ENCODE measurements around the gene MACC1.

MACC1 gene, protein sequence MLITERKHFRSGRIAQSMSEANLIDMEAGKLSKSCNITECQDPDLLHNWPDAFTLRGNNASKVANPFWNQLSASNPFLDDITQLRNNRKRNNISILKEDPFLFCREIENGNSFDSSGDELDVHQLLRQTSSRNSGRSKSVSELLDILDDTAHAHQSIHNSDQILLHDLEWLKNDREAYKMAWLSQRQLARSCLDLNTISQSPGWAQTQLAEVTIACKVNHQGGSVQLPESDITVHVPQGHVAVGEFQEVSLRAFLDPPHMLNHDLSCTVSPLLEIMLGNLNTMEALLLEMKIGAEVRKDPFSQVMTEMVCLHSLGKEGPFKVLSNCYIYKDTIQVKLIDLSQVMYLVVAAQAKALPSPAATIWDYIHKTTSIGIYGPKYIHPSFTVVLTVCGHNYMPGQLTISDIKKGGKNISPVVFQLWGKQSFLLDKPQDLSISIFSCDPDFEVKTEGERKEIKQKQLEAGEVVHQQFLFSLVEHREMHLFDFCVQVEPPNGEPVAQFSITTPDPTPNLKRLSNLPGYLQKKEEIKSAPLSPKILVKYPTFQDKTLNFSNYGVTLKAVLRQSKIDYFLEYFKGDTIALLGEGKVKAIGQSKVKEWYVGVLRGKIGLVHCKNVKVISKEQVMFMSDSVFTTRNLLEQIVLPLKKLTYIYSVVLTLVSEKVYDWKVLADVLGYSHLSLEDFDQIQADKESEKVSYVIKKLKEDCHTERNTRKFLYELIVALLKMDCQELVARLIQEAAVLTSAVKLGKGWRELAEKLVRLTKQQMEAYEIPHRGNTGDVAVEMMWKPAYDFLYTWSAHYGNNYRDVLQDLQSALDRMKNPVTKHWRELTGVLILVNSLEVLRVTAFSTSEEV

GRCh38 chr7:20217193-20217948 is at the start of gene MACC1:
Gene MACC1, minus strand, starts transcription at chr7:20217384. Its CDS starts 55,522 bp downstream, at chr7:20161862.
- peak in 2 of 6 experiments; percentile 2 for DNase-seq

GRCh38 chr7:20264623-20265022 is 47.4 kb upstream of the MACC1 start:
- DNase-seq: no peak

GRCh38 chr7:20260223-20260622 is 43.0 kb upstream of the MACC1 start:
- no peak for DNase-seq

DNA sequence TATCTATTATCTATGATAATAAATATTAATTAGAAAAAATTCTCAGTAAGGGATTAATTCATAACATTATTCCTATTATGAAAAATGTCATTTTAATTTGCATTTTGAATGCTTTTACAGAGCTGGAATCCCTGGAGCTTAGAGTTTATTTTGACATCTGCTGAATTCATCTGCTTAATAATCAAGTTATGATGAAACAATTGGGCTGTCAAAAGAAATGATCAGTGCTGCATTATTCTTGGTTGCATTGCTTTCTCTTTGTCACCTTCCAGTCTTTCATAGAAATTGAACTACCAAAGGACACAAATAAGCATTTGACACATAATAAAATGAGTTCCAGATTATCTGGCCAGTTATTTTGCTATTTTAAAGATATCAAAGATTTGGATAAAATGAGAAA is 40.0 kb upstream of the MACC1 start:
- DNase-seq: no peak

DNA sequence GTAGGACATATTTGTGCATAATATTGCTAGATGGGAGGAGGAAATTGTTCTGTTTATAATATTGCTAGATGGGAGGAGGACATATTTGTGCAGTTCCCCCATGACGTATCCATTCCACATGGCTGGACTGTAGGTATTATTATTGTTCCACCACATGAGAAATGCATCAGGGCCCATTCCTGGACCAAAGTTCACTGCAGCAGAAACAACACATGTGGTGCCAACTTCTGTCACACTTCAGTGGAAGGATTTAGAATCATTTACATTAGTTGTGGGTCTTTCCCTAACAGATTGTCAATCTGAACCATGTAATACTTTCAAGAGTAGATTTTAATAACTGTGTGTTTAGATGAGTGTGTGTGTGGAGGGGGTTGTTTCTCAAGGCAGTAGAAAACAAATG is 32.7 kb upstream of the MACC1 start:
- DNase-seq: no peak

DNA sequence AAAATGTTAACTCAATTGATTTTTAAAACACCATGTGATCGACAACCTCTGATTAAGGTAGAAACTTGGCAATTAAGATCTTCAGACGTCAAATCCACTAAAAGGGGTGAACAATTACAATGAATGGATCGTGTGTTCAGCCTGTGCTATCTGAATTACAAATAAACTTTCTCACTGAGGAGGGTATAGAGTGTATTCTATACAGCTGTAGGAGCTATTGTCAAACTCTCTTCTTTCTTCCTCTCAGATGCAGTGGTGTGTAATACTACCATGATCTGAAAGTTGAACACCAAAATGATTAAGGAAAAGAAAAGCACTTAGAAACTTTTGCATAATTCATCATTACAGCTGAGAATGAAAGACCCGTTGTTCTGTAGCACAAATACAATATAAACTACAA is 32.2 kb upstream of the MACC1 start:
- no peak for DNase-seq

- no peak for DNase-seq
These were observed 29.1 kb upstream of the MACC1 start for GRCh38 chr7:20246236-20246635.

DNA sequence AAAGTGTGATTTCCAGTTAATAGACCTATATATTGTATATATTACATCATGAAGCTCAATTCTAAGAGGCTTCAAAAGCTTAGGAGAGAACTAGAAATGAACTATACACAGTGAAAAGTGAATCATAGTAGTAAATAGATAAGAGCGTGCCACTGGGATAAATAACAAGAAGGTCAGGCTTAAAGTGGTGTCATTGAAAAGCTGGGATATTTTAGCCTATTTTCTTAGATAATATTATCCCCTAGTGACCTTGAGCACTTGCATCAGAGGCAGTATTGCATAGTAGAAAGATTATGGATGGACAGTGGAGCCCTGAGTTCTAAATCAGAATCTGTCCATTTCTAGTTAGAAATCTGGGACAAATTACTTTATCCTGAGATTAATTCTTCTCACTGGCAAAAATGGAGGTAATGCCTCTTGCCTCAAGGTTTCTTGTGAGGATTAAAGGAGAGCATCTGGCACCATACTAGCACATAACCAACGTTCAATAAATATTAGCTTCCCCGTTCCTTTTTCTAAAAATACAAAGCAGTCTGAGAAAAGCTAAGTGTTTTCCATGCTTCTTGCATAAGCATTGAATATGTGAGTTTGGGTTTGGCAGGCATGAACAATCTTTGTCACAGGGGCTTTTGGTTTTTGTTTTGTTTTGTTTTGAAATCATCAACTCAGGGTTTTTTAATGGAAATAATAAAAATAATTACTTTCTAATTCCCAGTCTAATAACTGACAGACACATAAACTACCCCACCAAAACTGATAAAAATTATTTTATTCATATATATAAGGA is 27.3 kb upstream of the MACC1 start:
- DNase-seq: no peak

GRCh38 chr7:20241911-20242261 is 24.7 kb upstream of the MACC1 start:
- DNase-seq: no peak

DNA sequence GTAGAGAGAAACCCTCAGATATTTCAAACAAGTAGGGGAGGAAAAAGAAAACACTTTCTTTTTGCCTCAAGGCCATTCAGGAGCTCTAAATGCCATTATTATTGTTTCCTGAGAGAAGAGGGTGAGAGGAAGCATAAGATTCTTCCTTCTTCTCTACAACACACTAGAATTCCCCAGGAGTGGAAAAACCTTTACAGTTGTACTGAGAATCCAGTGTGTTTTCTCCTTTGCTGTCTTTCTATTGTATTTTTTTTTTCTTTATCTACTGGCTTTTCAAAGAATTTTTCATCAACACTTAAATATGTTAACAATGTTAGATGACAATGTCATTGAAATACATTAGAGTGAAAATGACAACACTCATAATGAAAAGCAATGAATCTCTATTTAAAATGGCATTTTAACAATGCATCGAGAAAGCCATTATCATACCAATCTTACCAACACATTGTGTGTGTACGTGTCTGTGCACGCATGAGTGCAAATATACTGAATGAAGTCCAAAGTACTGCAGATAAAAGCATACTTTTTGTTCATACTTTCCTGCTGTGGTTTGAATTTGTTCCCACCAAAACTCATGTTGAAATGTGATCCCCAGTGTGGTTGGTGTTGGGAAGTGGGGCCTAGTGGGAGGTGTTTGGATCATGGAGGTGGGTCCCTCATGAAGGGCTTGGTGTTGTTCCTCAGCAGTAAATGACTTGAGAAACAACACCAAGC is 24.2 kb upstream of the MACC1 start:
- DNase-seq: no peak

DNA sequence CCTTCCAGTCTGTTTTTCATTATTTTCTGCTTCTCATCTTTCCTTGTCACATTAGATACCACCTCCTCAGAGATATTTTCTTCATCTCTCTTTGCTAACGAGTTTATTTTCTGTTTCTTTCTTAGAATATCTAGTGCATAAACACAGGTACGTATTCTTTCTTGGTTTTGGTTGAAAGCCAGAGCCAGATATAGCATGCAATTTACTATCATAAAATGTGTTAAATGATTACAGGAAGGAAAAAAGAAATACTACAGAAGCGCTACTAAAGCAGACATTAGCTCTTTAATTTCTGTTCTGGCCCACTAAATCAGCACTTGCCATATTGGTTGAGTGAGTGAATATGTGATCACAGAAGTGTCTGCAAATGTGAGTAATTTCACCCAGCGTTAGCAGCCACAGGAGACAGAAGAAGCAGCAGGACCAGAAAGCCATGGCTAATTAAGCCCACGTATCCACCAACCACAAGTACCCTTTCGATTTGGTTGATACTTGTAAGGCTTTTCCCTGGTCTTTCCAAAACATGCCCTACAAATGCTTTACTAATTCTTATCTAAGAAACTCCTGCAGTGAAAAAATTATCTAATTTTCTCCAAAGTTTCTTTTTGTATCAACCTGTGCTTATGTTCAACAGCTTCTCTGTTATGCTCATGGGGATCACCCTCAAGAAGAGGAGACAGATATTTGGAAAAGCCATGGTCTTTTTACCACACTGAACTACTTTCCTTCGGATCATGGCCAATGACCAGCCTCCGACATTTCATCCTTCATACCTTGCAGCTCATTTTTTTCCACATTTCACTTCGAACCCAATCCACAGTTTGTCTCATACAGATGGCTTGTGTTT is 23.1 kb upstream of the MACC1 start:
- no peak for DNase-seq

DNA sequence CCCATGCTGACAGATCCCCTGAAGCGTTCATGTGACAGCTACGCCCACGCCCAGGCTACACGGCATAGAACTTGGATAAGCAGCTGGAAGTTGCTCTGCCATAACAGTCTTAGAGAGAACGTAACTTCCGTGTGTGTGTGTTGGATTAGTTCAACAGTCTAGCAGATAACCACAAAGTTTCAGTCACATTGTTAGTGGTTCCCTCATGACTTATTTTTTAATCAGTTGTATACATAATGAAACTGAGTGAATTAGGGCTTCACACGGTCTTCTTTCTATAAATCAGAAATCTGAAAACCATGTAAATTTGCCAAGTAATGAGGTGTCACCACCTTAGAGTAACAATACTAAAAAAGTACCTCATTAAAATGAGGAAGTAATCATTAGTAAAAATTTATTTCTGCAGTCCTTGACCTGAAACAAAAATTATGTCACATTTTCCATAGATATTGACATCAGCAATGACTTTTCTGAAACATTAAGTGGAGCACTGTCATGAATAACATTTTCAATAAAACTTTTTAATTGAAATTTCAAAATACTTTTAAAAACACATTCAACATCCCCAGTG is 21.7 kb upstream of the MACC1 start:
- DNase-seq: no peak

- DNase-seq: no peak
These were observed 21.1 kb upstream of the MACC1 start for GRCh38 chr7:20238194-20238753.

DNA sequence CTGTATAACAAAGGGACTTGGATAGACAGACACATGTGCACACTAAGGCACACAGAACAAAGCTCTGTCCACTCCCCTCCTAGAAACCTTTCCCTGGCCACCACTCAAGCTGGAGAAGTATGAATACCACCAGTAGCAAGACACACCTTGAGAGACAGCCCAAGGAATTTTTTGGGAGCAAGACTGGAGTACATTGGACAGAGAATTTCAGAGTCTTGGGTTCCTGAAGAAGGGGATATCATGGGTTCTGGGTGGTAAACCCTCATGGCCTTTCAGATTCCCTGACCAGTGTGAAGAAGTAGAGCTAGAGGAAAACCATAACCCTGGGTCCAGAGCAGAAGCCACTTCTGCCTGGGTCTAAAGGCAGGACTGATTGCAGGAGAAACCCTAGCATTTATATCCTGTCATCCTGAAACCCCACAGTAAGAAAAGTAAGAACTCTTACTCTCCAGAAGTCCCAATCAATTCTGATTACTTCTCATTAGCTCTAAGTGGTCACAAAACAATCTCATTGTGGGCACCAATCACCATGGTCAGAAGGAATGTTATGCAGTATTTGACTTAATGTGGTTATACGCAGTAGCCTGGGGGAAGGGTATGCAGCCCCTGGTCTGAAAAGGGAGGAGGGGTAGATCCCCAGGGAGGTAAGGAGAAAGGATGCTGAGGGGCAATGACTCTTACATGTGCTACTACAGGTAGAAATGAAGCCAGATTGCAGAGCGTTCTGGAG is 20.4 kb upstream of the MACC1 start:
- DNase-seq: no peak

- DNase-seq: no peak
These were observed 19.6 kb upstream of the MACC1 start for GRCh38 chr7:20236790-20237189.

- no peak for DNase-seq
These were observed 18.9 kb upstream of the MACC1 start for GRCh38 chr7:20236043-20236442.

GRCh38 chr7:20235288-20235687 is 18.1 kb upstream of the MACC1 start:
- DNase-seq: no peak

DNA sequence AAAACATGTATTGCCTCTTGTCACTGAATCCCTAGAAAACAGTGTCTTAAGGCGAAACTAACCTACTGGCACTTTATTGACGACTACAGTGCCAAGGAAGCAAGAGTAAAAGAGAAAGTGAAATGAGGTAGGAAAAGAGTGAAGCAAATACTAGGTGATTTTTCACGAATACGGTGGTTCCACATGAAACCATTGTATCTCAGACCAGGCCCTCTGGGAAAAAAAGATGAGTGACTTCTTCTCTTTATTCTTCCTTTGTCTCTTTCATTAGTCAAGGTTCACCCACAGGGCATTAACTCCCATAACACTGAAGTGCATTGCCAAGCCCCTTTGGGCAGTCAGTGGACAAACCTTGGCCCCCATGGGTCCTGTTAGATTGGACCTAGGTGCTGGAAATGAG is 16.2 kb upstream of the MACC1 start:
- no peak for DNase-seq

DNA sequence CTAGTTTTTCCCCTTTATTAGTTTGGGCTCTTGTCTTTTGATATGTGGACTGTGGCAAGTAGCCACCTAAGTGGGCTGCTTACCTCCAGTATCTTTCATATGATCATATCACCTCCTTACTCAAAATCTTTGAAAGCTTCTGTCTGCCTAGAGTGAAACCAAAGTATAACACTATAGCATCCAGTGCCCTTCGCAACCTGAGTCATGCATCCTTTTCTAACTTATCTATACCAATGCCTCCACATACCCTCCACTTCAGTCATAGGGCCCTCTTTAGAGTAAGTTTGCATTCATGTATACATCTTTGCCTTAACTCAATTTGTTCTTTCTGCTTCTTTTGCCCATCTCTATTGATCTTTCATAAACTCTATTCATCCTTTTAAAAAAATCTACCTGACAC is 15.7 kb upstream of the MACC1 start:
- DNase-seq: no peak
